ENCODE results near the gene IGDCC3. TPM values are rescaled to one million over a fixed set of nuclear protein-coding genes. Genes with fewer than 3 reads are reported as not detected.
A peak's percentile ranks its signal among the peaks of the same experiment; 100 is the strongest.

Gene IGDCC3
- total RNA-seq, 3 donors from 2014 or later (not counting 1 experiment from before 2014, with no cell fraction given) = not detected

- no peak overlapping the region for H3K4me3 Mint-ChIP-seq
- no peak for TF ChIP-seq CTCF (IDR thresholded peaks at IDR 0.05)
- no peak for ATAC-seq
- peaks cover 16 to 20% of the 10 kb centered on the region in 2 donors for H3K27me3 Mint-ChIP-seq (ENCODE audit: low read depth in 2 of 2)
- DNase-seq = no peak
- peaks cover 2% of the 10 kb centered on the region for H3K27me3 ChIP-seq (ENCODE audit: control insufficient read depth, insufficient read depth, low read length)
- no peaks in the 10 kb centered on the region for H3K9me3 Mint-ChIP-seq
- 53% methylated on average over 29 of the region's 32 CpGs for WGBS (ENCODE audit: insufficient coverage)
- no peak overlapping the region for H3K27ac Mint-ChIP-seq
- no peak overlapping the region for H3K4me3 ChIP-seq (ENCODE audit: low read length)
- no peaks in the 10 kb centered on the region for H3K36me3 ChIP-seq (ENCODE audit: control insufficient read depth, insufficient read depth, low read length)
- no peaks in the 10 kb centered on the region for H3K9me3 ChIP-seq (ENCODE audit: control insufficient read depth, insufficient read depth, low read length)
- no peaks in the 10 kb centered on the region for H3K36me3 Mint-ChIP-seq
- no peaks in the 10 kb centered on the region for H3K4me1 Mint-ChIP-seq
- intact Hi-C loops (cut with micrococcal nuclease) = no loop called here
- no peak overlapping the region for H3K27ac ChIP-seq (ENCODE audit: low read length)
- H3K4me1 ChIP-seq (ENCODE audit: control insufficient read depth, insufficient read depth, low read length) = no peaks in the 10 kb centered on the region
These were observed 15.9 kb downstream of the IGDCC3 start for GRCh38 chr15:65361708-65362459.

- Mint-ChIP-seq H3K36me3 (no peaks in the 10 kb centered on the region), H3K27me3 (ENCODE audit: low read depth in 2 of 2) (peaks cover 22 to 28% of the 10 kb centered on the region in 2 donors), H3K4me1 (peaks cover 0 to 7% of the 10 kb centered on the region in 2 donors), H3K9me3 (no peaks in the 10 kb centered on the region), H3K27ac (no peak overlapping the region), H3K4me3 (no peak overlapping the region)
- intact Hi-C loops (cut with micrococcal nuclease) = no loop called here
- H3K27me3 ChIP-seq (ENCODE audit: control insufficient read depth, insufficient read depth, low read length) = peaks cover 8% of the 10 kb centered on the region
- no peak for TF ChIP-seq CTCF (IDR thresholded peaks at IDR 0.05)
- H3K27ac ChIP-seq (ENCODE audit: low read length) = no peak overlapping the region
- no peaks in the 10 kb centered on the region for H3K36me3 ChIP-seq (ENCODE audit: control insufficient read depth, insufficient read depth, low read length)
- H3K4me3 ChIP-seq (ENCODE audit: low read length) = no peak overlapping the region
- ATAC-seq (no peak), DNase-seq (no peak)
- WGBS (ENCODE audit: insufficient coverage) = 80% methylated on average over 1 of the region's 1 CpG
- no peaks in the 10 kb centered on the region for H3K9me3 ChIP-seq (ENCODE audit: control insufficient read depth, insufficient read depth, low read length)
- H3K4me1 ChIP-seq (ENCODE audit: control insufficient read depth, insufficient read depth, low read length) = peaks cover 5% of the 10 kb centered on the region
These were observed 17.3 kb downstream of the IGDCC3 start for GRCh38 chr15:65360506-65360905.

- Mint-ChIP-seq H3K9me3 (no peaks in the 10 kb centered on the region), H3K4me3 (peak overlapping the region; percentile 58), H3K27me3 (ENCODE audit: low read depth in 2 of 2) (peaks cover 26 to 52% of the 10 kb centered on the region in 2 donors), H3K36me3 (no peaks in the 10 kb centered on the region), H3K4me1 (peaks cover 0 to 7% of the 10 kb centered on the region in 2 donors), H3K27ac (no peak overlapping the region)
- Histone ChIP-seq H3K4me3 (ENCODE audit: low read length) (no peak overlapping the region), H3K27ac (ENCODE audit: low read length) (no peak overlapping the region), H3K4me1 (ENCODE audit: control insufficient read depth, insufficient read depth, low read length) (peaks cover 5% of the 10 kb centered on the region), H3K27me3 (ENCODE audit: control insufficient read depth, insufficient read depth, low read length) (peaks cover 12% of the 10 kb centered on the region), H3K36me3 (ENCODE audit: control insufficient read depth, insufficient read depth, low read length) (no peaks in the 10 kb centered on the region), H3K9me3 (ENCODE audit: control insufficient read depth, insufficient read depth, low read length) (no peaks in the 10 kb centered on the region)
- 21% methylated on average over 17 of the region's 17 CpGs for WGBS (ENCODE audit: insufficient coverage)
- TF ChIP-seq CTCF (IDR thresholded peaks at IDR 0.05) = no peak
- ATAC-seq (no peak), DNase-seq (no peak)
- intact Hi-C loops (cut with micrococcal nuclease) = no loop called here
These were observed 21.8 kb downstream of the IGDCC3 start for GRCh38 chr15:65355988-65356353.

All from natural killer cell (primary cell).